SU-DHL-6 (cell line): ENCODE results near the gene NAPG.

ENCODE experiments used
- H2AFZ ChIP-seq: fragments of 200-600 bp; sonication (generic); 2 replicates; pipeline ENCODE4 v1.6.1; 2014; ENCODE audit warnings: low read depth, mild to moderate bottlenecking, moderate library complexity, mixed read lengths, antibody characterized with exemption, low read length; ENCODE audit not compliant: severe bottlenecking
- H3F3A ChIP-seq: fragments of 200-600 bp; shearing (Covaris generic); 2 replicates; pipeline ENCODE4 v1.6.0; 2016; ENCODE audit warnings: antibody characterized with exemption, mild to moderate bottlenecking; ENCODE audit not compliant: insufficient read depth
- H3K27ac ChIP-seq: fragments of 200-600 bp; sonication (generic); 2 replicates; pipeline ENCODE4 v1.5.1; 2016; ENCODE audit warnings: low read depth, mild to moderate bottlenecking, low read length, moderate library complexity, mixed read lengths
- H3K27me3 ChIP-seq: fragments of 200-600 bp; sonication (generic), shearing (Covaris generic); 2 replicates; pipeline ENCODE4 v1.6.0; 2014; ENCODE audit warnings: mild to moderate bottlenecking, low read length
- H3K36me3 ChIP-seq: fragments of 200-600 bp; sonication (generic); 2 replicates; pipeline ENCODE4 v1.6.1; 2014; ENCODE audit warnings: mild to moderate bottlenecking, low read length, mixed read lengths
- H3K4me2 ChIP-seq: fragments of 300-600, 200-600 bp; shearing (Covaris generic), sonication (generic); 2 replicates; pipeline ENCODE4 v1.6.0; 2014; ENCODE audit warnings: low read length, low read depth, mild to moderate bottlenecking; ENCODE audit not compliant: poor library complexity, severe bottlenecking
- H3K4me3 ChIP-seq: fragments of 200-600 bp; sonication (generic); 2 replicates; pipeline ENCODE4 v1.5.1; 2014; ENCODE audit warnings: antibody characterized with exemption, low read length, mild to moderate bottlenecking, mixed read lengths; ENCODE audit not compliant: insufficient read depth, poor library complexity, severe bottlenecking
- H3K79me2 ChIP-seq: fragments of 200-600 bp; sonication (generic); 2 replicates; pipeline ENCODE4 v1.6.1; 2014; ENCODE audit warnings: mild to moderate bottlenecking, low read length, moderate library complexity; ENCODE audit not compliant: insufficient read depth
- H3K9ac ChIP-seq: fragments of 200-600 bp; sonication (generic); 2 replicates; pipeline ENCODE4 v1.7.0; 2014; ENCODE audit warnings: mild to moderate bottlenecking, low read length
- H3K9me2 ChIP-seq: fragments of 200-600 bp; sonication (generic); replicated peaks from 2 replicates; pipeline ENCODE4 v1.6.1; 2014; ENCODE audit warnings: low read length; ENCODE audit not compliant: insufficient read depth
- H3K9me3 ChIP-seq: fragments of 200-600 bp; sonication (generic); 2 replicates; pipeline ENCODE4 v1.6.1; 2014; ENCODE audit warnings: low read length, mixed read lengths; ENCODE audit not compliant: insufficient read depth
- H4K20me1 ChIP-seq: fragments of 200-600 bp; sonication (generic); 2 replicates; pipeline ENCODE4 v1.6.1; 2014; ENCODE audit warnings: low read depth, mild to moderate bottlenecking, antibody characterized with exemption, low read length, moderate library complexity, mixed read lengths
- EZH2phosphoT487 ChIP-seq: fragments of 200-600 bp; sonication (generic), shearing (Covaris generic); conservative IDR thresholded peaks from 2 replicates; pipeline ENCODE4 v1.6.1; 2018; ENCODE audit warnings: mild to moderate bottlenecking, antibody characterized with exemption, low read length, moderate library complexity, mixed read lengths
- TF ChIP-seq, protein P1 (sequence below): fragments of 200-600 bp; sonication (generic); IDR thresholded peaks from one replicate; pipeline ENCODE4 v1.5.1; 2017; ENCODE audit warnings: antibody characterized with exemption, mild to moderate bottlenecking, low read length, moderate library complexity; ENCODE audit not compliant: insufficient read depth, poor library complexity, severe bottlenecking

The NAPG gene

DNA sequence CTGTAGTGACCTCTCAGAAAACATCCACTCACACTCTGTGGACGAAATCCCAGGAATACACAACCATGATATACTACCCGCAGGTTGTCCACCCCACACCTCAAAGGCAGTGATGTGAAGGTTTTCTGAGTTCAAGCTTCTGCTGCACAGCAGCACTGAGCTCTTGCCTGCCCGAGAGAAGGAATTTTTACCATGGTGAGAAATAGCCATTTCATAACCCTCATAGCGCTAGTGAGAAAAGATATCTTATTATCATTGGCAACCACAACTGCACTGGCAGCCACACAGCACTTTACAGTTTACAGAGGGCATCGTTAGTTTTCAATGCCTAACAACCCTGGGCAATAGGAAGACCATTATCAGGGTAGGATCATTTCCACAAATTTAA, 36.9 kb downstream of the NAPG start:
- H3K27ac ChIP-seq: no peak overlapping the region
- no peak overlapping the region for H3K4me2 ChIP-seq
- H3K79me2 ChIP-seq: no peaks in the 10 kb centered on the region
- H3K36me3 ChIP-seq: no peaks in the 10 kb centered on the region
- H3K27me3 ChIP-seq: no peaks in the 10 kb centered on the region
- H3K4me3 ChIP-seq: no peak overlapping the region
- no peaks in the 10 kb centered on the region for H4K20me1 ChIP-seq
- no peaks in the 10 kb centered on the region for H3K9me3 ChIP-seq
- no peaks in the 10 kb centered on the region for H3F3A ChIP-seq
- TF ChIP-seq, protein P1, sequence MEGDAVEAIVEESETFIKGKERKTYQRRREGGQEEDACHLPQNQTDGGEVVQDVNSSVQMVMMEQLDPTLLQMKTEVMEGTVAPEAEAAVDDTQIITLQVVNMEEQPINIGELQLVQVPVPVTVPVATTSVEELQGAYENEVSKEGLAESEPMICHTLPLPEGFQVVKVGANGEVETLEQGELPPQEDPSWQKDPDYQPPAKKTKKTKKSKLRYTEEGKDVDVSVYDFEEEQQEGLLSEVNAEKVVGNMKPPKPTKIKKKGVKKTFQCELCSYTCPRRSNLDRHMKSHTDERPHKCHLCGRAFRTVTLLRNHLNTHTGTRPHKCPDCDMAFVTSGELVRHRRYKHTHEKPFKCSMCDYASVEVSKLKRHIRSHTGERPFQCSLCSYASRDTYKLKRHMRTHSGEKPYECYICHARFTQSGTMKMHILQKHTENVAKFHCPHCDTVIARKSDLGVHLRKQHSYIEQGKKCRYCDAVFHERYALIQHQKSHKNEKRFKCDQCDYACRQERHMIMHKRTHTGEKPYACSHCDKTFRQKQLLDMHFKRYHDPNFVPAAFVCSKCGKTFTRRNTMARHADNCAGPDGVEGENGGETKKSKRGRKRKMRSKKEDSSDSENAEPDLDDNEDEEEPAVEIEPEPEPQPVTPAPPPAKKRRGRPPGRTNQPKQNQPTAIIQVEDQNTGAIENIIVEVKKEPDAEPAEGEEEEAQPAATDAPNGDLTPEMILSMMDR: no peak
- TF ChIP-seq EZH2phosphoT487: no peak
- no peak overlapping the region for H3K9ac ChIP-seq
- no peak overlapping the region for H2AFZ ChIP-seq
- no peaks in the 10 kb centered on the region for H3K9me2 ChIP-seq

DNA sequence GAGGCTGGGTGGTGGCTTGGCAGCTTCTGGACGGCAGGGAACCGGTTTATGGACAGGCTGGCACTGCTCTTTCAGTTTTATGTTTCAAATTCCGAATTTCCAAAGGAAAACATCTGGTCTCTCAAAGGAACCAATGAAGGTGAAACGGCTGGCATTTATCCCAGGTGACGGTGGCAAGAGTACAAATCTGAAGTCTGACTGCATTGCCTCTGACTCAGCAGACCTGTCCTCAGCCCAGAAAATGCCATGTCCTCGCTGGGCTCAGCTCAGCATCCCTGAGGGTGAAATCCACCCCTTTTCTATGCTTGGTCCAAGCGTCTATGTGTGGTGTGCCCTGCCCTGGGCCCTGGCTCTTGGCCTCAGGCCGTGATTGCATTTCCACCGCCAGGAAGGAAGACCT, 38.1 kb downstream of the NAPG start:
- Histone ChIP-seq H3K9me2 (no peaks in the 10 kb centered on the region), H3F3A (no peaks in the 10 kb centered on the region), H3K79me2 (no peaks in the 10 kb centered on the region), H3K9me3 (no peaks in the 10 kb centered on the region), H3K36me3 (no peaks in the 10 kb centered on the region), H4K20me1 (no peaks in the 10 kb centered on the region), H3K4me3 (no peak overlapping the region), H2AFZ (no peak overlapping the region), H3K27ac (no peak overlapping the region), H3K27me3 (no peaks in the 10 kb centered on the region), H3K9ac (no peak overlapping the region), H3K4me2 (no peak overlapping the region)
- TF ChIP-seq, protein P1: no peak
- no peak for TF ChIP-seq EZH2phosphoT487

DNA sequence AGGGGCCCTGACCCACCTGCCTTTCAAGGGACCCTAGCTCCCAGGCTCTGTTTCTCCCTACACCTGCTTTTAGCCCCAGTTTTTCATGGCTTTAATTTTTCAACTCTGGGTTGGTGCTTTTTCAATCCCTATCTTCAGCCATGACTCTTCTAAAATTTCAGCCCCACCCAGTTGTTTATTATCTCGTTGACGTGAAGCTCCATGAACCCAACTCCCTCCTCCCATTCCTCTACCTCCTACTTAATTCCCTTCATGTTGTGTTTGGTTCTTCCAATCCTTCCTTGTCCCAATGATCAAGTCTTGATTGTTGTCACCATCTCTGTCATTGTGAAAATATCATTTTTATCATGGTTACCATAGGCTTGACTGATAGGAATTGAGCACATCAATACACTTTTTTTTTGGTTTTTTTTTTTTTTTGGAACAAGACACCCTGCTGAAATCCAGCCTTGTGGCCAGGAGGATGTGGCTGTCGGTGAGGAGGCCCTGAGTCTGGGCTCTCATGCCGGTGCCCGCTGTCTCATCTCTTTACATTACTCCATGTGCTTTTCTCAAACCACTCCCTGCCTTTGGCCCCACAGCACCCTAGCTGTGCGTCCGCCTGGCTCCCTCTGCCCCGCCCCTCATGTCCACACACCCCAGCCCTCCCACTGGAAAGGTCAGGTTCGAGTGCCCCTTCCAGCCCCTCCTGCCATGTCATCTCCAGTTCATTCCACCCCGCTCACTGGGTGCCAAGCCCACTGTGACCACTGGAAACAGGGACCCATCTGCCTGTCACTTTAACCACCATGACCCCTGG, 39.3 kb downstream of the NAPG start:
- H3K9ac ChIP-seq: no peak overlapping the region
- H2AFZ ChIP-seq: no peak overlapping the region
- H3K4me3 ChIP-seq: no peak overlapping the region
- no peaks in the 10 kb centered on the region for H3K9me2 ChIP-seq
- TF ChIP-seq EZH2phosphoT487: no peak
- TF ChIP-seq, protein P1: no peak
- H3K27me3 ChIP-seq: no peaks in the 10 kb centered on the region
- no peaks in the 10 kb centered on the region for H4K20me1 ChIP-seq
- no peaks in the 10 kb centered on the region for H3K36me3 ChIP-seq
- no peak overlapping the region for H3K27ac ChIP-seq
- no peak overlapping the region for H3K4me2 ChIP-seq
- no peaks in the 10 kb centered on the region for H3F3A ChIP-seq
- no peaks in the 10 kb centered on the region for H3K9me3 ChIP-seq
- no peaks in the 10 kb centered on the region for H3K79me2 ChIP-seq
